ENCODE data around the gene FOXP3.

Gene FOXP3

DNA sequence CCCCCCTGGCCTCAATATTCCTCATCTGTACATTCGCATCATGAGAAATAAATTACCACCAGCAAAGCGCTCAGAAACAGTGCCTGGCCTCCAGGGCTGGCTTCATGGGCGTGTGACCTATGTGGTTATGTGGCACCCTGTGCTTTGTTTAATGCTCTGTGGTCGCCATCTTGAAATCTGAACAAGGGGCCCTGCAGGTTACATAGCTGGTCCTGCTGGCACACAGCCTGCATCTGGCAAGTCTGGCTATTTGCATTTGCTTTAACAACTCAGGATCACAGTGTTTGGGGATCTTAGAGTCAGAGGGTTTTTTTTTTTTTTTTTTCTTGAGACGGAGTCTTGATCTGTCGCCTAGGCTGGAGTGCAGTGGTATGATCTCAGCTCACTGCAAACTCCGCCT, 9.9 kb downstream of the FOXP3 start:
- ATAC-seq (ENCODE audit: insufficient read depth, low read depth): no peak
- H3K4me2 ChIP-seq (ENCODE audit: insufficient read depth, low read length): no peak overlapping the region
- no peak for TF ChIP-seq EZH2 (IDR thresholded peaks at IDR 0.05; ENCODE audit: borderline replicate concordance, low read depth, low read length, severe bottlenecking)
- TF ChIP-seq, protein P1, sequence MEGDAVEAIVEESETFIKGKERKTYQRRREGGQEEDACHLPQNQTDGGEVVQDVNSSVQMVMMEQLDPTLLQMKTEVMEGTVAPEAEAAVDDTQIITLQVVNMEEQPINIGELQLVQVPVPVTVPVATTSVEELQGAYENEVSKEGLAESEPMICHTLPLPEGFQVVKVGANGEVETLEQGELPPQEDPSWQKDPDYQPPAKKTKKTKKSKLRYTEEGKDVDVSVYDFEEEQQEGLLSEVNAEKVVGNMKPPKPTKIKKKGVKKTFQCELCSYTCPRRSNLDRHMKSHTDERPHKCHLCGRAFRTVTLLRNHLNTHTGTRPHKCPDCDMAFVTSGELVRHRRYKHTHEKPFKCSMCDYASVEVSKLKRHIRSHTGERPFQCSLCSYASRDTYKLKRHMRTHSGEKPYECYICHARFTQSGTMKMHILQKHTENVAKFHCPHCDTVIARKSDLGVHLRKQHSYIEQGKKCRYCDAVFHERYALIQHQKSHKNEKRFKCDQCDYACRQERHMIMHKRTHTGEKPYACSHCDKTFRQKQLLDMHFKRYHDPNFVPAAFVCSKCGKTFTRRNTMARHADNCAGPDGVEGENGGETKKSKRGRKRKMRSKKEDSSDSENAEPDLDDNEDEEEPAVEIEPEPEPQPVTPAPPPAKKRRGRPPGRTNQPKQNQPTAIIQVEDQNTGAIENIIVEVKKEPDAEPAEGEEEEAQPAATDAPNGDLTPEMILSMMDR (IDR thresholded peaks at IDR 0.05; ENCODE audit: borderline replicate concordance, extremely low read depth, low read length, poor library complexity, severe bottlenecking): no peak
- H3K27ac ChIP-seq (ENCODE audit: low read length): no peak overlapping the region
- DNase-seq: no peak
- H4K20me1 ChIP-seq (ENCODE audit: insufficient read depth, low read length): no peaks in the 10 kb centered on the region
- no peak overlapping the region for H2AFZ ChIP-seq (ENCODE audit: low read depth, low read length)
- no peaks in the 10 kb centered on the region for H3K27me3 ChIP-seq (ENCODE audit: insufficient read depth, low read length, poor library complexity)
- H3K9ac ChIP-seq (ENCODE audit: low read depth, low read length): no peak overlapping the region
- no peaks in the 10 kb centered on the region for H3K9me3 ChIP-seq (ENCODE audit: insufficient read depth, low read length, severe bottlenecking)
- no peak overlapping the region for H3K4me3 ChIP-seq (ENCODE audit: low read depth in 1 of 2, low read length in 2 of 2)
- no peaks in the 10 kb centered on the region; the same call in 1 of the 2 replicates for H3K36me3 ChIP-seq (ENCODE audit: insufficient read depth, low read length)
- H3K79me2 ChIP-seq (ENCODE audit: insufficient read depth, low read length): no peaks in the 10 kb centered on the region
- no peaks in the 10 kb centered on the region for H3K4me1 ChIP-seq (ENCODE audit: insufficient read depth, low read length)

DNA sequence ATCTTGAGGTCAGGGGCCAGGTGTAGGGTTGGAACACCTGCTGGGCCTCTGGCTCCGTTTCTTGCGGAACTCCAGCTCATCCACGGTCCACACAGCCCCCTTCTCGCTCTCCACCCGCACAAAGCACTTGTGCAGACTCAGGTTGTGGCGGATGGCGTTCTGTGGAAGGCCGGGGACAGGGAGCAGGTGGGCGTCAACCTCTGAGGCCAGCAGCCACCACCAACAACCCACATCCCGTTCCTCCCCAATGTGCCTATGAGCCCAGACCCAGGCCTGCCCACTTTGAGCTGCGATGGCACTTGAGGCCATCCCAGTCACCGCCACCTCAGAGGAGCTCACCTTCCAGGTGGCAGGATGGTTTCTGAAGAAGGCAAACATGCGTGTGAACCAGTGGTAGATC, 13.2 kb downstream of the FOXP3 start:
- no peak overlapping the region for H2AFZ ChIP-seq (ENCODE audit: low read depth, low read length)
- no peak for ATAC-seq (ENCODE audit: insufficient read depth, low read depth)
- no peaks in the 10 kb centered on the region for H3K9me3 ChIP-seq (ENCODE audit: insufficient read depth, low read length, severe bottlenecking)
- no peak overlapping the region for H3K27ac ChIP-seq (ENCODE audit: low read length)
- TF ChIP-seq, protein P1 (IDR thresholded peaks at IDR 0.05; ENCODE audit: borderline replicate concordance, extremely low read depth, low read length, poor library complexity, severe bottlenecking): no peak
- TF ChIP-seq EZH2 (IDR thresholded peaks at IDR 0.05; ENCODE audit: borderline replicate concordance, low read depth, low read length, severe bottlenecking): no peak
- H3K9ac ChIP-seq (ENCODE audit: low read depth, low read length): no peak overlapping the region
- H3K4me2 ChIP-seq (ENCODE audit: insufficient read depth, low read length): no peak overlapping the region
- DNase-seq: no peak
- H3K4me1 ChIP-seq (ENCODE audit: insufficient read depth, low read length): no peaks in the 10 kb centered on the region
- H4K20me1 ChIP-seq (ENCODE audit: insufficient read depth, low read length): no peaks in the 10 kb centered on the region
- H3K36me3 ChIP-seq (ENCODE audit: insufficient read depth, low read length): peaks cover 21% of the 10 kb centered on the region
- no peaks in the 10 kb centered on the region for H3K27me3 ChIP-seq (ENCODE audit: insufficient read depth, low read length, poor library complexity)
- H3K79me2 ChIP-seq (ENCODE audit: insufficient read depth, low read length): no peaks in the 10 kb centered on the region
- no peak overlapping the region for H3K4me3 ChIP-seq (ENCODE audit: low read depth in 1 of 2, low read length in 2 of 2)

DNA sequence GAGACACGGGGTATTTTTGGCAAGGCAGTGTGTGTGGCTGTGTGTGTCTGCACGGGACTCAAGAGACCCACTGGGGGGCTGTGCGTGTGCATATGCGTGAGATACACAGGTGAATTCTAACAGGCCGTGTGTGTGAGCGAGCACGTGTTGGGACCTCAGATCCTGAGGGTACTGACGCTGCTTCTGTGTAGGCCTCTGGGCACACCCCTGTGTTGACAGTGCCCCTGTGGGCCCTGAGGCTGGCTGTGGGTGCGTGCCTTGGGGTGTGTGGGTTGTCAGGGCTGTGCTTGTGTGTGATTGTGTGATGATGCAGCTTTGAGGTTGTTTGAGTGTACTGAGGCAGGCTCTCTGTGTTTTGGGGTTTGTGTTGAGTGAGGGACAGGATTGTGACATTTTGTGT, 13.9 kb downstream of the FOXP3 start:
- Histone ChIP-seq H4K20me1 (ENCODE audit: insufficient read depth, low read length) (no peaks in the 10 kb centered on the region), H3K4me1 (ENCODE audit: insufficient read depth, low read length) (no peaks in the 10 kb centered on the region), H3K36me3 (ENCODE audit: insufficient read depth, low read length) (peaks cover 24% of the 10 kb centered on the region), H3K4me2 (ENCODE audit: insufficient read depth, low read length) (no peak overlapping the region), H3K9me3 (ENCODE audit: insufficient read depth, low read length, severe bottlenecking) (no peaks in the 10 kb centered on the region), H3K27ac (ENCODE audit: low read length) (no peak overlapping the region), H3K9ac (ENCODE audit: low read depth, low read length) (no peak overlapping the region), H3K27me3 (ENCODE audit: insufficient read depth, low read length, poor library complexity) (no peaks in the 10 kb centered on the region), H3K4me3 (ENCODE audit: low read depth in 1 of 2, low read length in 2 of 2) (no peak overlapping the region), H2AFZ (ENCODE audit: low read depth, low read length) (no peak overlapping the region), H3K79me2 (ENCODE audit: insufficient read depth, low read length) (no peaks in the 10 kb centered on the region)
- no peak for TF ChIP-seq EZH2 (IDR thresholded peaks at IDR 0.05; ENCODE audit: borderline replicate concordance, low read depth, low read length, severe bottlenecking)
- TF ChIP-seq, protein P1 (IDR thresholded peaks at IDR 0.05; ENCODE audit: borderline replicate concordance, extremely low read depth, low read length, poor library complexity, severe bottlenecking): no peak
- DNase-seq (no peak), ATAC-seq (ENCODE audit: insufficient read depth, low read depth) (no peak)

DNA sequence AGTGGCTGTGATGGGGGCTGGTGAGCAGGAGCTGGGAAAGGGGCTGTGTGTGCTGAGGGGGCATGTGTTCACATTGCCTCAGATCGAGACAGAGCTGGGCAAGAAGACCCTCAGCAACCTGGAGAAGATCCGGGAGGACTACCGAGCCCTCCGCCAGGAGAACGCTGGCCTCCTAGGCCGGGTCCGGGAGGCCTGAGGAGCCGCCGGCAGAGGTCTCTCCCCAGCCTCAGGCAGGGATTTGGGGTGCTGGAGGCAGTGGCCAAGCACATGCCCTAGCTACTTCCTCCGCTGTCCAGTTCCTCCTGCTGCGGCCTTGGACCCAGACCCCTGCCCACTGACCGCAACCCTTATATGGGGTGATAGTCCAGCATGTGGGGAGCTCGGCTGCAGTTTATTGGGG, 14.4 kb downstream of the FOXP3 start:
- no peak overlapping the region for H3K4me3 ChIP-seq (ENCODE audit: low read depth in 1 of 2, low read length in 2 of 2)
- H3K4me1 ChIP-seq (ENCODE audit: insufficient read depth, low read length): no peaks in the 10 kb centered on the region
- ATAC-seq (ENCODE audit: insufficient read depth, low read depth): no peak
- peaks cover 24% of the 10 kb centered on the region for H3K36me3 ChIP-seq (ENCODE audit: insufficient read depth, low read length)
- TF ChIP-seq EZH2 (IDR thresholded peaks at IDR 0.05; ENCODE audit: borderline replicate concordance, low read depth, low read length, severe bottlenecking): no peak
- TF ChIP-seq, protein P1 (IDR thresholded peaks at IDR 0.05; ENCODE audit: borderline replicate concordance, extremely low read depth, low read length, poor library complexity, severe bottlenecking): no peak
- no peaks in the 10 kb centered on the region for H3K79me2 ChIP-seq (ENCODE audit: insufficient read depth, low read length)
- no peak overlapping the region for H3K27ac ChIP-seq (ENCODE audit: low read length)
- H3K9me3 ChIP-seq (ENCODE audit: insufficient read depth, low read length, severe bottlenecking): no peaks in the 10 kb centered on the region
- H3K4me2 ChIP-seq (ENCODE audit: insufficient read depth, low read length): no peak overlapping the region
- no peaks in the 10 kb centered on the region for H3K27me3 ChIP-seq (ENCODE audit: insufficient read depth, low read length, poor library complexity)
- no peak overlapping the region for H2AFZ ChIP-seq (ENCODE audit: low read depth, low read length)
- no peak overlapping the region for H3K9ac ChIP-seq (ENCODE audit: low read depth, low read length)
- DNase-seq: no peak
- no peaks in the 10 kb centered on the region for H4K20me1 ChIP-seq (ENCODE audit: insufficient read depth, low read length)
